Spleen (tissue), 11 donors: Measurements from ENCODE around the gene DEPDC5. TPM values are rescaled to one million over a fixed set of nuclear protein-coding genes. Genes with fewer than 3 reads are reported as not detected.

ENCODE experiments used
- DNase-seq: peaks from one replicate; pipeline ENCODE4 v3.0.0-alpha.2; 2020
- H3K27ac ChIP-seq, 8 donors: fragments of 200-600 bp; sonication (generic) in 7 of 8; 1 replicate in 4 of 8; 2 replicates in 4 of 8; pipeline versions ENCODE4 v1.5.0 to v1.8.0; 2016 to 2021; ENCODE audit warnings: inconsistent platforms in 4 of 8, mild to moderate bottlenecking in 4 of 8, moderate library complexity in 1 of 8
- H3K27me3 ChIP-seq, 7 donors: fragments of 200-600 bp; sonication (generic) in 6 of 7; replicated peaks in 1 of 7; 1 replicate in 4 of 7; 2 replicates in 3 of 7; pipeline versions ENCODE4 v1.5.0 to v1.8.0; 2016 to 2021; ENCODE audit warnings: inconsistent platforms in 3 of 7, mild to moderate bottlenecking in 1 of 7
- H3K36me3 ChIP-seq, 6 donors: fragments of 200-600 bp; sonication (generic) in 5 of 6; 1 replicate in 4 of 6; 2 replicates in 2 of 6; pipeline versions ENCODE4 v1.5.0 to v1.8.0; 2016 to 2021; ENCODE audit warnings: inconsistent platforms in 2 of 6
- H3K4me1 ChIP-seq, 6 donors: fragments of 200-600 bp; sonication (generic) in 5 of 6; 1 replicate in 3 of 6; 2 replicates in 3 of 6; pipeline versions ENCODE4 v1.5.0 to v1.8.0; 2016 to 2021; ENCODE audit warnings: inconsistent platforms in 3 of 6
- H3K4me3 ChIP-seq, 8 donors: fragments of 200-600 bp; sonication (generic) in 7 of 8; 1 replicate in 4 of 8; 2 replicates in 4 of 8; pipeline versions ENCODE4 v1.5.0 to v1.8.0; 2016 to 2021; ENCODE audit warnings: inconsistent platforms in 4 of 8, mild to moderate bottlenecking in 4 of 8, moderate library complexity in 2 of 8
- H3K9me3 ChIP-seq, 8 donors: fragments of 200-600 bp; sonication (generic) in 7 of 8; 1 replicate in 4 of 8; 2 replicates in 4 of 8; pipeline versions ENCODE4 v1.5.0 to v1.8.0; 2016 to 2021; ENCODE audit warnings: inconsistent platforms in 4 of 8
- CTCF ChIP-seq, 11 experiments: fragments of 200-600 bp in 7 of 11; fragments of 450-650 bp in 4 of 11; sonication (generic) in 4 of 11; IDR thresholded peaks in 8 of 11; conservative IDR thresholded peaks in 3 of 11; 1 replicate in 7 of 11; 2 replicates in 4 of 11; pipeline versions ENCODE4 v1.4.0 to v1.8.0; 2016 to 2021; ENCODE audit warnings: antibody characterized with exemption in 11 of 11, inconsistent platforms in 4 of 11, mild to moderate bottlenecking in 1 of 11
- POLR2A ChIP-seq, 3 donors: fragments of 450-650 bp; IDR thresholded peaks; one replicate each; pipeline ENCODE4 v1.5.1; 2017; ENCODE audit warnings: antibody characterized with exemption in 3 of 3, mild to moderate bottlenecking in 1 of 3
- POLR2AphosphoS5 ChIP-seq, 3 donors: sonication (generic); formaldehyde crosslinking; IDR thresholded peaks; one replicate each; pipeline ENCODE4 v1.5.1; 2017; ENCODE audit warnings: antibody characterized with exemption in 3 of 3
- WGBS, 5 donors: extraction: QIAGEN DNeasy Blood & Tissue Kit in 3 of 5; methylation state at CpG; one replicate each; pipeline versions ENCODE4 v1.1.5 to v1.1.7; 2013 to 2018; 5-methylcytosine and 5-hydroxymethylcytosine counted together
- intact Hi-C: fragments of 100-400 bp; cut with DNase I; formaldehyde crosslinking; loops from one replicate; pipeline ENCODE4 v1.15.0; 2023; ENCODE audit warnings: low total_unique reads
- polyA plus RNA-seq, 3 donors: library from polyadenylated mRNA; stranded (reverse); fragments of 200-250 nt; gene quantifications; one replicate each; pipeline ENCODE4 v1.2.1, GENCODE V29; 2013
- total RNA-seq, 7 donors: library from RNA; depleted of rRNA in 3 of 7; stranded (reverse); fragments of >200 nt in 3 of 7; fragmentation: NEBNext Ultra II Directional in 4 of 7; extraction: Animal tissue kit (Norgen Biotek cat#: 25700) in 4 of 7; gene quantifications; one replicate each; pipeline versions ENCODE4 v1.1.0 to v1.2.1, GENCODE V29; 2016 to 2021
- donor health status: healthy with polysubstance abuse.
- donor health status: DM: no; HTN: no; CAD: no; lungs with moderate emphysema.
- donor health status: DM: no; HTN: no; CAD: no.
- donor health status: Bipolar disorder and iron deficiency.
- donor health status: healthy.
- donor health status: DM: no; HTN: no; CAD: no.
- donor health status: DM: yes; HTN: yes; CAD: no.

Gene DEPDC5
- total and polyA plus RNA-seq, 10 donors: 9.6 to 64.6 (median 44.3) TPM

DNA sequence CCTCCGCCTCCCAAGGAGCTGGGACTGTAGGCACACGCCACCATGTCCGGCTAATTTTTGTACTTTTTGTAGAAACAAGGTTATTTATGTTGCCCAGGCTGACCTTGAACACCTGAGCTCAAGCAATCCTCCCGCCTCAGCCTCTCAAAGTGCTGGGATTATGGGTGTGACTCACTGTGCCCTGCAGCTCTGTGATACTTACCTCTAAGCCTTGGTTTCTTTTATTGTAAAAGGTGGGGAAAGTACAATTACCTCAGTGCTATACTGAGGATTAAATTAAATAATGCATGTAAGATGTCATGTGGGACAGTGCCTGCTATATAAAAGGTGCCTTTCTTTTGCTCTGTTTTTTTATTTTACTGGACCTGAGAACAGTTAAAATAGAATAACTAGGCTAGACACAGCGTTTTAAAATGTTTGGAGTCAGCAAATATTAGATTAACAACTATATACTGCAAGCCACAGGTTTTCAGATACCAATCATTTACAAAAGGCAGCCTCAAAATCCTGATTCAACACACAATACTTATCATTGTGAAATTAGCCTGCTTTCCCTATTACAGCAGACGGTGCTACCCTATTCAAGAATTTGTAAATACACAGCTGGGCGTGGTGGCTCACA is 33.9 kb upstream of the DEPDC5 start:
- no peak for DNase-seq
- H3K36me3 ChIP-seq: peaks cover 3 to 100% (median 67%) of the 10 kb centered on the region in 6 donors
- TF ChIP-seq CTCF (IDR thresholded peaks at IDR 0.05 in 8 of 11, conservative IDR thresholded peaks at IDR 0.05 in 3 of 11) (no peak), POLR2AphosphoS5 (IDR thresholded peaks at IDR 0.05) (no peak), POLR2A (IDR thresholded peaks at IDR 0.05) (no peak)
- H3K9me3 ChIP-seq: no peaks in the 10 kb centered on the region
- no peaks in the 10 kb centered on the region for H3K27me3 ChIP-seq
- H3K27ac ChIP-seq: no peak overlapping the region
- no peak overlapping the region for H3K4me3 ChIP-seq
- H3K4me1 ChIP-seq: no peaks in the 10 kb centered on the region
- 92 to 97% (median 95%) methylated on average over 7 of the region's 7 CpGs for WGBS, 5 donors
- intact Hi-C loops: no loop called here

DNA sequence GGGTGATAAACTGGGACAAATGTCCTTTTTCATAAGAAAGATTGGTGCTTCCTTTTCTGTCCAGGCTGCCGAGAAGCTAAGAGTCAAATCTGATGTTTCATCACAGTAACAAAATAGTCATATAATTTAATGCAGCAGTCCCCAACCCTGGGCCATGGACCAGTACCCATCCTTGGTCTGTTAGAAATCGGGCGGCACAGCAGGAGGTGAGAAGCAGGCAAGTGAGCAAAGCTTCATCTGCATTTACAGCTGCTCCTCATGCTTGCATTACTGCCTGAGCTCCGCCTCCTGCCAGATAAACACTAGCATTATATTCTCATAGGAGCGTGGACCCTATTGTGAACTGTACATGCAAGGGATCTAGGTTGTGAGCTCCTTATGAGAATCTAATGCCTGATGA is 30.1 kb upstream of the DEPDC5 start:
- Histone ChIP-seq H3K4me1 (no peaks in the 10 kb centered on the region), H3K27ac (no peak overlapping the region), H3K36me3 (peaks cover 0 to 97% (median 50%) of the 10 kb centered on the region in 6 donors), H3K4me3 (no peak overlapping the region), H3K9me3 (no peaks in the 10 kb centered on the region), H3K27me3 (no peaks in the 10 kb centered on the region)
- intact Hi-C loops: no loop called here
- no peak for DNase-seq
- 88 to 97% (median 92%) methylated on average over 5 of the region's 5 CpGs for WGBS, 5 donors
- TF ChIP-seq POLR2A (IDR thresholded peaks at IDR 0.05) (no peak), CTCF (IDR thresholded peaks at IDR 0.05 in 8 of 11, conservative IDR thresholded peaks at IDR 0.05 in 3 of 11) (no peak), POLR2AphosphoS5 (IDR thresholded peaks at IDR 0.05) (no peak)

DNA sequence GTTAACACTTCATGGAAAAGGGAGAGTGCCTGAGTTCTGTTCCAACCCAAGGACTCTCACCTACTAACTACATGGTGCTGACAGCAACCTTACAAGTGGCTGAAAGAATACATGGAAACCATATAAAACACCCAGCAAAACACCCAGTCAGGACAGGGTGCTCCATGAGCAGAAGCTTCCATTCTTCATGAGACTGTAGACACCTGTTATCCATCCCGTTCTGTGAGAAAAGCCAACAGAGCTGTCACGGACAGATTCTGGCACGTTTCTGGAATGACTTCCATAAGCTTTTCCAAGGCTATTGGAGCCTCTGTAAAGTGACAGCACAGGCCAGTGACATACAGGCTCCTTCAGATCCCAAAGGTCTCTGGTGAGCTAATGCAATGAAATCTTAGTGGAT is 27.1 kb upstream of the DEPDC5 start:
- no peaks in the 10 kb centered on the region for H3K9me3 ChIP-seq
- no peak overlapping the region for H3K27ac ChIP-seq
- intact Hi-C loops: no loop called here
- H3K4me1 ChIP-seq: no peaks in the 10 kb centered on the region
- TF ChIP-seq CTCF (IDR thresholded peaks at IDR 0.05 in 8 of 11, conservative IDR thresholded peaks at IDR 0.05 in 3 of 11) (no peak), POLR2AphosphoS5 (IDR thresholded peaks at IDR 0.05) (no peak), POLR2A (IDR thresholded peaks at IDR 0.05) (no peak)
- H3K36me3 ChIP-seq: peaks cover 0 to 88% (median 37%) of the 10 kb centered on the region in 6 donors
- 88 to 98% (median 94%) methylated on average over 3 of the region's 3 CpGs for WGBS, 5 donors
- H3K4me3 ChIP-seq: no peak overlapping the region
- no peak for DNase-seq
- no peaks in the 10 kb centered on the region for H3K27me3 ChIP-seq

DNA sequence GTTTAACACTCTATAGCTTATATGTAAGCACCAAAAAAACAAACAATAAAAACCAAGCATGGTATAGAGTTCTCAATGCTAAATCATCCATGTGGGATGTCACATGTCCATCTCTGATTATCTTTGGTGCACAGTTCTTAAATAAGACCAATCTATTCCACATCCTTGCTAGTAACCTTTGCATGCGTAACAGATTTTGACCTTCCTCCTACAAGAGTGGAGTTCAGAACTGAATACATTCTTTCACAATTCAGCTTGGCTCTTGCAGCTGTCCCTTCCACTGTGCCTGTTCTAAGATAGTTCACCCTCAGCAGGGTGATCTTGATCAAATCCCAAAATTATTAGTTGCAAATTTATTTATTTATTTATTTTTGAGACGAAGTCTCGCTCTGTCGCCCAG is 25.0 kb upstream of the DEPDC5 start:
- no peak overlapping the region for H3K4me3 ChIP-seq
- H3K9me3 ChIP-seq: no peaks in the 10 kb centered on the region
- DNase-seq: no peak
- peaks cover 0 to 82% (median 18%) of the 10 kb centered on the region in 6 donors for H3K36me3 ChIP-seq
- 89 to 96% (median 93%) methylated on average over 4 of the region's 4 CpGs for WGBS, 5 donors
- intact Hi-C loops: no loop called here
- peaks cover 0 to 6% (median 0%) of the 10 kb centered on the region in 6 donors for H3K4me1 ChIP-seq
- no peak overlapping the region for H3K27ac ChIP-seq
- no peaks in the 10 kb centered on the region for H3K27me3 ChIP-seq
- TF ChIP-seq POLR2AphosphoS5 (IDR thresholded peaks at IDR 0.05) (no peak), POLR2A (IDR thresholded peaks at IDR 0.05) (no peak), CTCF (IDR thresholded peaks at IDR 0.05 in 8 of 11, conservative IDR thresholded peaks at IDR 0.05 in 3 of 11) (no peak)
